A673 (cell line): Measurements from ENCODE around the gene DNAJC4. TPM values are rescaled to one million over a fixed set of nuclear protein-coding genes. Genes with fewer than 3 reads are reported as not detected.

Experiments used
- BruUV-seq: library from RNA; stranded (reverse); fragments of 400-500 nt; replicated peaks from 2 replicates; lab custom pipeline; 2021; lab: Mats Ljungman, UMichigan
- CTCF ChIA-PET: fragments of 300-600 bp; sonication (Branson Sonifier 250); formaldehyde crosslinking; loops from one replicate; lab custom pipeline; 2022; ENCODE audit warnings: antibody characterized with exemption; lab: Charles Lee
- POLR2A ChIA-PET: fragments of 300-600 bp; sonication (Branson Sonifier 250); formaldehyde crosslinking; loops from one replicate; lab custom pipeline; 2022; ENCODE audit warnings: antibody characterized with exemption; ENCODE audit not compliant: low non-redundant PET; lab: Charles Lee
- DNase-seq: peaks from one replicate; pipeline ENCODE4 v3.0.0-alpha.2; 2015; ENCODE audit warnings: low spot score
- H3K27ac ChIP-seq: fragments of 200-600 bp; sonication (generic); 2 replicates; pipeline ENCODE4 v1.5.1; 2016; ENCODE audit warnings: mixed run types, low read depth, mild to moderate bottlenecking, mixed read lengths, antibody characterized with exemption, low read length; ENCODE audit not compliant: poor library complexity, severe bottlenecking
- H3K27me3 ChIP-seq: fragments of 200-600 bp; sonication (generic); replicated peaks from 2 replicates; pipeline ENCODE4 v1.6.1; 2017; ENCODE audit warnings: mixed run types, low read depth, mild to moderate bottlenecking, mixed read lengths, antibody characterized with exemption, low read length; ENCODE audit not compliant: insufficient read depth, poor library complexity
- H3K36me3 ChIP-seq: fragments of 200-600 bp; sonication (generic); 2 replicates; pipeline ENCODE4 v1.6.1; 2016; ENCODE audit warnings: mixed run types, mild to moderate bottlenecking, mixed read lengths, antibody characterized with exemption, low read length; ENCODE audit not compliant: insufficient read depth, poor library complexity, severe bottlenecking
- H3K4me1 ChIP-seq: fragments of 200-600 bp; sonication (generic); 2 replicates; pipeline ENCODE4 v1.6.1; 2017; ENCODE audit warnings: mixed run types, mild to moderate bottlenecking, mixed read lengths, antibody characterized with exemption, low read length; ENCODE audit not compliant: insufficient read depth, poor library complexity, severe bottlenecking
- H3K4me3 ChIP-seq: fragments of 200-600 bp; sonication (generic); 2 replicates; pipeline ENCODE4 v1.5.1; 2016; ENCODE audit warnings: low read depth, mixed run types, mild to moderate bottlenecking, mixed read lengths, low read length; ENCODE audit not compliant: poor library complexity, severe bottlenecking
- H3K9me3 ChIP-seq: fragments of 200-600 bp; sonication (generic); 2 replicates; pipeline ENCODE4 v1.6.1; 2016; ENCODE audit warnings: mixed run types, low read depth, mild to moderate bottlenecking, mixed read lengths, antibody characterized with exemption, low read length; ENCODE audit not compliant: poor library complexity, severe bottlenecking
- CTCF ChIP-seq: fragments of 300-800, 200-600 bp; sonication (generic); conservative IDR thresholded peaks from 2 replicates; pipeline ENCODE4 v1.5.1; 2017; ENCODE audit warnings: low read depth, mild to moderate bottlenecking, antibody characterized with exemption, low read length, moderate library complexity, mixed read lengths
- EZH2 ChIP-seq: fragments of 200-600 bp; sonication (generic); IDR thresholded peaks from 2 replicates; pipeline ENCODE4 v1.6.1; 2017; ENCODE audit warnings: borderline replicate concordance, low read depth, mild to moderate bottlenecking, mixed read lengths, antibody characterized with exemption, low read length; ENCODE audit not compliant: poor library complexity, severe bottlenecking
- intact Hi-C: fragments of 100-400 bp; cut with micrococcal nuclease; formaldehyde crosslinking; loops from one replicate; pipeline ENCODE4 v1.10.0; 2022; ENCODE audit not compliant: unreplicated experiment
- total RNA-seq: library from RNA; stranded (reverse); gene quantifications from 2 replicates; pipeline ENCODE4 v1.2.3, GENCODE V29; 2021

The DNAJC4 gene
- total RNA-seq, 1 experiment from 2014 or later: 20.2 TPM

GRCh38 chr11:64255135-64256128 is 25.1 kb downstream of the DNAJC4 start:
- intact Hi-C loops: no loop called here
- H3K36me3 ChIP-seq: peaks cover 51% of the 10 kb centered on the region
- DNase-seq: no peak
- no peak overlapping the region for H3K4me3 ChIP-seq
- no peak for TF ChIP-seq EZH2
- TF ChIP-seq CTCF: no peak
- CTCF ChIA-PET: no interaction called here
- H3K4me1 ChIP-seq: peaks cover 9% of the 10 kb centered on the region
- H3K9me3 ChIP-seq: no peaks in the 10 kb centered on the region
- BruUV-seq: no TSS peak
- no peaks in the 10 kb centered on the region for H3K27me3 ChIP-seq
- no peak overlapping the region for H3K27ac ChIP-seq
- POLR2A ChIA-PET: no interaction called here

GRCh38 chr11:64256300-64256699 is 26.0 kb downstream of the DNAJC4 start:
- DNase-seq: no peak
- no TSS peak for BruUV-seq
- intact Hi-C loops: no loop called here
- no peaks in the 10 kb centered on the region for H3K27me3 ChIP-seq
- H3K4me3 ChIP-seq: no peak overlapping the region
- CTCF ChIA-PET: no interaction called here
- no peak for TF ChIP-seq CTCF
- no peak for TF ChIP-seq EZH2
- H3K36me3 ChIP-seq: peaks cover 54% of the 10 kb centered on the region
- no peaks in the 10 kb centered on the region for H3K9me3 ChIP-seq
- H3K27ac ChIP-seq: no peak overlapping the region
- POLR2A ChIA-PET: interaction anchor here (0.5 kb wide), 1 partner anchor 92 kb away, joined by 4 read pairs; no protein-coding TSS in a partner anchor
- peaks cover 4% of the 10 kb centered on the region for H3K4me1 ChIP-seq

- no peak for TF ChIP-seq EZH2
- TF ChIP-seq CTCF: no peak
- H3K27ac ChIP-seq: no peak overlapping the region
- ChIA-PET CTCF (no interaction called here), POLR2A (no interaction called here)
- H3K36me3 ChIP-seq: peaks cover 72% of the 10 kb centered on the region
- intact Hi-C loops: no loop called here
- no TSS peak for BruUV-seq
- H3K4me3 ChIP-seq: no peak overlapping the region
- DNase-seq: no peak
- no peaks in the 10 kb centered on the region for H3K27me3 ChIP-seq
- H3K9me3 ChIP-seq: no peaks in the 10 kb centered on the region
- H3K4me1 ChIP-seq: no peaks in the 10 kb centered on the region
Measured at GRCh38 chr11:64258356-64258755, 28.0 kb downstream of the DNAJC4 start.
